ENCODE measurements around the gene GRAP.

DNA sequence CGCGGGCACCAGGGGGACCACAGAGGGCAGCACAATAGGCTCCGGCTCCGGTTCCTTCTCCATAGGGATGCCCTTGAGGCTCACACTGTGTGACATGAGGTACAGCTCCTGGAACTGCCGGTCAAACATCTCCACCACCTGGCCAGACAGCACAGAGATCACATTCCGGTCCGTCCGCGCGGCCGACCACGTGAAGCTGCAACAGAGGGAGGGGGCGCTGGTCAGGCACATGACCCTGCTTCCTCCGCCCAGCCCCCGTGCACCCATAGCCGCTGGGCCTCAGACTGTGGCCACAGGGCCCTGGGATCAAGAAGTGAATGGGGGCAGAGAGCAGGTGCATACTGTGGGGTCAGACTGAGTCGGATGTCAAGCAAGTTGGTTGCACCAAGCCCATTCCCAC, 68.1 kb downstream of the GRAP start:
- TF ChIP-seq POLR2A (IDR thresholded peaks at IDR 0.05; ENCODE audit: low read length) (no peak), GATA1 (IDR thresholded peaks at IDR 0.05; ENCODE audit: low read depth, low read length) (no peak)

All from erythroblast (primary cell).